ENCODE results near the gene KCNG4.

KCNG4 gene

DNA sequence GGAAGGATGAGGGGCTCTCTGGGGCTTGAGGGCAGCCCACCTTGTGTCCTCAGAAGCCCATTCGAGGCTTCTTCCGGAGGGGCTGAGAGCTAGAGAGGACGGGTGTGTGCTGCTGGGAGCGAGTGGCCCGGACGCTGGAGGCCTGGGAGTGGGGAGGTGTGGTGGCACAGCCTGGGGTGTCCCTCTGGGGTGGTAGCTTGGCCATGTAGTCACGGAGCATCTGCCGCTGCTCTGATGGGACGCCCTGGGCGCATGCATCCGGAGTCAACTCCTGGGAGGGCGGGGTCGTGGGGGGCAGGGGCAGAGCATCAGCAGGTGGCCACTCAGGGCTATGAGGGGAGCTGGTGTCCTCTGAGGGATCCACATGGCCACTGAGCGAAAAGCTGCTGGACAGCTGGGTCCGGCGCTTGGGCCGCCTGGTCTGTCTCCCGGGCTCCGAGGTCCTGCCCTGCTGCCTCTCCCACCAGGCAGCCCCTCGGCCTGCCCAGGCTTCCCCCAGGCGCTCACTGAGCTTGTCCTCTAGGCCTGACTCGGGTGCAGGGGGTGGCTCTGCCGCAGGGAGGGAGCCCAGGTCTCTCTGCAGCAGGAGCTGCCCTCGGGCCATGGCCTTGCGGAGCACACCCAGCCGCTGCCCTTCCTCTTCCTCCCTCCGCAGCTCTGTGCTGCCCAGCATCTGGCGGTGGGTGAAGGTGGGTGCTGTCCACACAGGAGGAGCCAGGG is 60.8 kb downstream of the KCNG4 start:
- POLR2A ChIA-PET, result interaction anchor here (1.0 to 1.5 kb wide), 2 partner anchors 12 to 62 kb away, joined by 3 to 7 read pairs; partner anchors contain the start of gene MBTPS1
- DNase-seq (ENCODE audit: extremely low spot score), result no peak
- TF ChIP-seq FOXA1 (IDR thresholded peaks at IDR 0.05) (no peak), SP1 (IDR thresholded peaks at IDR 0.05) (no peak), FOXK2 (IDR thresholded peaks at IDR 0.05) (no peak), FOXM1 (IDR thresholded peaks at IDR 0.05; ENCODE audit: borderline replicate concordance) (no peak), HDGF (IDR thresholded peaks at IDR 0.05; ENCODE audit: borderline replicate concordance) (no peak), L3MBTL2 (conservative IDR thresholded peaks at IDR 0.05) (no peak)
- CTCF ChIA-PET, result interaction anchor here (0.7 to 2.2 kb wide), 3 partner anchors 8 to 222 kb away, joined by 3 to 8 read pairs (median 3); partner anchors contain the start of gene TAF1C

DNA sequence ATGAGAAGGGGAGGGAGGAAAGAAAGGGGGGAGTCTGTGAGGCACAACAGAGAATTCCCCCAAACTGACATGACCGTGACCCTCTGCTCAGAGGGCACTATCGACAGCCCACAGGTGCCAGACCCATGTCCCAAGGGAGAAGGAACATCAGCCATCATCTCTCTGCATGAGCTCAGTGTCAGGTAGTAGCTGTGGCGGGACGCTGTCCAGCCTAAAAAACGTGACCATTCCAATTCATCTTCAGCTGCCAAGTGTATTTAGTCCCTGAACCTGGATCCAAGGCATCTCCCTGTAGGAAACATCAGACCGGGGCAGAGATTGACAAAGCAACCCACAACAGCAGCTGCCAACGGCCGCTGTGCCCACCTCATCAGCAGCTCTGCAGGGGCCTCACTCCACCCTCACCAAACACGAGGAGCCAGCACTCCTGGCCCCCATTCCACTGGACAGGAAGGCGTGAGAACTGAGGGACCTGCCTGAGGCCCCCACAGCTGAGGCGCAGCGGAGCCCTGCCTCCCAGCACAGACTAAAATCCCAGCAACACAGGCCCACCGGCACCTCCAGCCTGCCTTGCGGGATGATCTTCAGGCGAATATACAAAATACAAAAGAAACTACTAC is 61.6 kb downstream of the KCNG4 start:
- no peak for DNase-seq (ENCODE audit: extremely low spot score)
- ChIA-PET CTCF (interaction anchor here (0.7 to 2.2 kb wide), 3 partner anchors 9 to 221 kb away, joined by 3 to 8 read pairs (median 3); partner anchors contain the start of gene TAF1C), POLR2A (interaction anchor here (1.5 to 2.0 kb wide), 3 partner anchors 9 to 62 kb away, joined by 7 read pairs; partner anchors contain the start of genes MBTPS1 and TAF1C)
- TF ChIP-seq ELF4 (IDR thresholded peaks at IDR 0.05), result no peak
- no peak for TF ChIP-seq NFRKB (IDR thresholded peaks at IDR 0.05)
- no peak for TF ChIP-seq FOXM1 (IDR thresholded peaks at IDR 0.05; ENCODE audit: borderline replicate concordance)
- TF ChIP-seq SP1 (IDR thresholded peaks at IDR 0.05), result no peak

DNA sequence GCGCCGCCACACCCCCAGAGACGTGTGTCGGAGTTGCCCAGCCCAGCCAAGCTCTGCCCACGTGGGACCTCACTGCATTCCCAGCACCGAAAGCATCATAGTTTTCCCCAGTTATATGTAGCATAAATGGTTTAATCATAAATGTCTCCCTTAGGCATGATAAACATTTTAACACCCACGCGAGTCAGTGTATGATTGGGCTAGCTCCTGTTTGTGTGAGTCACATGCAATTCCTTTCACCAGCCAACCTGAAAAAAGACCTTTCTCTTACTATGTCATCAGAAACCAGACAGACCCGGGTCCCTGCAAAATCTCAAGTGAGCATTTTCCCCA is 62.1 kb downstream of the KCNG4 start:
- ChIA-PET CTCF (interaction anchor here (1.0 to 2.2 kb wide), 2 partner anchors 9 to 62 kb away, joined by 4 to 8 read pairs; partner anchors contain the start of gene TAF1C), POLR2A (interaction anchor here (1.5 to 2.0 kb wide), 2 partner anchors 9 to 61 kb away, joined by 7 read pairs; partner anchors contain the start of genes MBTPS1 and TAF1C)
- TF ChIP-seq ZNF384 (IDR thresholded peaks at IDR 0.05) (no peak), FOXA1 (IDR thresholded peaks at IDR 0.05) (no peak), ELF4 (IDR thresholded peaks at IDR 0.05) (no peak), FOXK2 (IDR thresholded peaks at IDR 0.05) (no peak), LEF1 (IDR thresholded peaks at IDR 0.05; ENCODE audit: borderline replicate concordance) (no peak), PKNOX1 (IDR thresholded peaks at IDR 0.05) (no peak), CTBP1 (IDR thresholded peaks at IDR 0.05; ENCODE audit: borderline replicate concordance) (no peak), NFRKB (IDR thresholded peaks at IDR 0.05) (no peak), BHLHE40 (IDR thresholded peaks at IDR 0.05; ENCODE audit: borderline replicate concordance) (no peak), ARNT (IDR thresholded peaks at IDR 0.05) (no peak), L3MBTL2 (conservative IDR thresholded peaks at IDR 0.05) (no peak), SP1 (IDR thresholded peaks at IDR 0.05) (no peak), FOXM1 (IDR thresholded peaks at IDR 0.05; ENCODE audit: borderline replicate concordance) (no peak)
- no peak for DNase-seq (ENCODE audit: extremely low spot score)

DNA sequence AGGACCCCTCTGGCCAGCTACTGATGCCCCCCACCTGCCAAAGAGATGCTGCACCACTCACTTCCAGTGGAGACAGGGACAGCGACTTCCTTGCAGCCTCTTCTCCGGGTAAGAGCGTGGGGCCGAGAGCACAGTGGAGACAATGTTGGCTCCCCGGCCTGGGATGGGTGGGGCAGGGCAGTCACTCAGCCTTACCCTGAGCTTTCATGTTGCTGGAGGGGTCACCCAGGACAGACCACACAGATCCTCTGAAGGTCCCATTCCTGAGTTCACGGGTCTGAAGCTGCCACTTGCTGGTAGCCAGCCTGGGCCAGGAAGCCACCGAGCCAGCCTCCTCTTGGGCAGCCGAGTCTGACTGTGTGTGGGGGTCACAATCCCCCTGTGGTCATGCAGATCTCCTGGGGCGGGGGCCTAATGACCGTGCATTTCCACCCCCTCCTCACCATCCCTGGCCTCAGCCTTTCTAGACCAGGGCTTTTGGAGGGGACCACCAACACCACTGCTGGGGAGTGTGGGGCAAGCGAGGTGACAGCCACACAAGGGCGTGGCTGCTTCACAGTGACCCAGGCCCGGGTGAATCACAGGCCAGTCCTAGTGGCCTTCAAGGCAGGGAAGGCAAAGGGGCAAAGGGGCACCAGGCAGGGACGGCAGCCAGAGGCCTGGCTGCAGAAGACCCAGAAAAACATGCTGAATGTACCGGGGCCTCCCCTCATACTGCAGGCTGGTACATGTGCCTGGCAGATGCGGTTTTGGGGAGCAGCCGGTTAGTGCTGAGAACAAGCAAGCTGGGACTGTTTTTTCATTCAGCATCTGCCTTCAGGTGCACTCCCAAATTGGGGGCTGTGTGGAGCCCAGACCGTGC is 63.4 kb downstream of the KCNG4 start:
- POLR2A ChIA-PET, result interaction anchor here (1.0 to 2.0 kb wide), 4 partner anchors 11 to 60 kb away, joined by 3 to 7 read pairs (median 5); partner anchors contain the start of genes DNAAF1, HSDL1, MBTPS1 and TAF1C
- DNase-seq (ENCODE audit: extremely low spot score), result no peak
- TF ChIP-seq HDGF (IDR thresholded peaks at IDR 0.05; ENCODE audit: borderline replicate concordance) (no peak), FOXM1 (IDR thresholded peaks at IDR 0.05; ENCODE audit: borderline replicate concordance) (no peak), PKNOX1 (IDR thresholded peaks at IDR 0.05) (no peak), CTBP1 (IDR thresholded peaks at IDR 0.05; ENCODE audit: borderline replicate concordance) (no peak), FOXA1 (IDR thresholded peaks at IDR 0.05) (no peak), FOXK2 (IDR thresholded peaks at IDR 0.05) (no peak), SP1 (IDR thresholded peaks at IDR 0.05) (no peak), L3MBTL2 (conservative IDR thresholded peaks at IDR 0.05) (no peak)
- CTCF ChIA-PET, result interaction anchor here (1.3 to 2.0 kb wide), 2 partner anchors 10 to 92 kb away, joined by 5 to 7 read pairs; partner anchors contain the start of gene TAF1C

DNA sequence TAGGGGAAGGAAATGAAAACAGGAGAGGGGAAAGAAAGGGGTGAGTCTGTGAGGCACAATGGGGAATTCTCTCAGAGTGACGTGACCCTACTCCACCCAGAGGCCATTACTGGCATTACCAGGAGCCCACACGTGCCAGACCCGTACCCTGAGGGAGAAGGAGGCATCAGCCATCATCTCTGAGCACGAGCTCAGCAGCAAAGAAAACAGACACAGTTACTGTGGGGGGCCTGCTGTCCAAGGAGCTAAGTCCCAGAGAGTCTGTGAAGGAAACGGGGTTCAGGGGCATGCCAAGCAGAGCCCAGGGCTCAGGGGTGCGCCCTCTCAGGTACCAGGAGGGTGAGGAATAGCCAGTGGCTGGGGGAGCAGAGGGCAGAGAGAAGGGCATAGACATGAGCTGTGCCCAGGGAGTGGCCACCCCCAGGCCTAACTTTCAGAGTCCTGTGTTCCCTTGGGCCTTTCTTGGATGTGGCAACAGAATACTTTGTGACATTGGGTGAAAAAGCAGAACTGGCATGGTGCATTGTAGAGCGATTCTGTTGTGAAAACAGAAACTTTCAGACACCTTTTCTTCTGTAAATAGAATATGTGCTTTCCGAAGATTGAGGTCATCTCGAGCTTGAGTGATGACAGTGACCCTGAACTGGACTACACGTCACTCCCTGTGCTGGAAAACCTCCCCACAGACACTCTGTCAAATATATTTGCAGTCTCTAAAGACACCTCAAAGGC is 64.3 kb downstream of the KCNG4 start:
- CTCF ChIA-PET, result interaction anchor here (1.3 to 2.0 kb wide), 2 partner anchors 11 to 91 kb away, joined by 5 to 7 read pairs; partner anchors contain the start of gene TAF1C
- TF ChIP-seq FOXK2 (IDR thresholded peaks at IDR 0.05), result no peak
- no peak for TF ChIP-seq PKNOX1 (IDR thresholded peaks at IDR 0.05)
- TF ChIP-seq NFRKB (IDR thresholded peaks at IDR 0.05), result no peak
- TF ChIP-seq ELF4 (IDR thresholded peaks at IDR 0.05), result no peak
- no peak for TF ChIP-seq SUZ12 (IDR thresholded peaks at IDR 0.05)
- no peak for TF ChIP-seq SP1 (IDR thresholded peaks at IDR 0.05)
- TF ChIP-seq ARNT (IDR thresholded peaks at IDR 0.05), result no peak
- no peak for TF ChIP-seq L3MBTL2 (conservative IDR thresholded peaks at IDR 0.05)
- TF ChIP-seq CTBP1 (IDR thresholded peaks at IDR 0.05; ENCODE audit: borderline replicate concordance), result no peak
- no peak for TF ChIP-seq ZNF384 (IDR thresholded peaks at IDR 0.05)
- TF ChIP-seq FOXM1 (IDR thresholded peaks at IDR 0.05; ENCODE audit: borderline replicate concordance), result no peak
- TF ChIP-seq BHLHE40 (IDR thresholded peaks at IDR 0.05; ENCODE audit: borderline replicate concordance), result no peak
- TF ChIP-seq HDGF (IDR thresholded peaks at IDR 0.05; ENCODE audit: borderline replicate concordance), result no peak
- no peak for TF ChIP-seq TARDBP (IDR thresholded peaks at IDR 0.05)
- peak; percentile 42 for DNase-seq (ENCODE audit: extremely low spot score)
- POLR2A ChIA-PET, result interaction anchor here (1.0 to 1.3 kb wide), 2 partner anchors 20 to 30 kb away, joined by 3 read pairs; partner anchors contain the start of genes DNAAF1 and HSDL1

Measured in HEK293T (cell line).